Measurements from ENCODE around the gene BPIFB3.
"Not testable (repeated sequence)": the region's sequence is repeated elsewhere in the genome, so short reads cannot be mapped to it uniquely, and the experiment has no call there.

The BPIFB3 gene

GRCh38 chr20:33028875-33029274 is 24.8 kb upstream of the BPIFB3 start:
- H3K36me3 Mint-ChIP-seq (ENCODE audit: insufficient read depth): peaks cover 5% of the 10 kb centered on the region
- no peak overlapping the region for H3K27ac Mint-ChIP-seq
- no peak overlapping the region for H3K4me3 Mint-ChIP-seq
- no peaks in the 10 kb centered on the region for H3K27me3 Mint-ChIP-seq
- H3K9me3 Mint-ChIP-seq: no peaks in the 10 kb centered on the region
- DNase-seq (no peak), ATAC-seq (replicated peaks) (no peak)
- no peaks in the 10 kb centered on the region for H3K4me1 Mint-ChIP-seq (ENCODE audit: low read depth in 2 of 2)

- peaks cover 5% of the 10 kb centered on the region for H3K36me3 Mint-ChIP-seq (ENCODE audit: insufficient read depth)
- no peaks in the 10 kb centered on the region for H3K27me3 Mint-ChIP-seq
- H3K27ac Mint-ChIP-seq: no peak overlapping the region
- ATAC-seq (replicated peaks) (no peak), DNase-seq (no peak)
- H3K9me3 Mint-ChIP-seq: no peaks in the 10 kb centered on the region
- H3K4me3 Mint-ChIP-seq: no peak overlapping the region
- H3K4me1 Mint-ChIP-seq (ENCODE audit: low read depth in 2 of 2): no peaks in the 10 kb centered on the region
These were observed 23.6 kb upstream of the BPIFB3 start for GRCh38 chr20:33030076-33030475.

GRCh38 chr20:33030569-33030968 is 23.1 kb upstream of the BPIFB3 start:
- Mint-ChIP-seq H3K9me3 (no peaks in the 10 kb centered on the region), H3K27ac (no peak overlapping the region), H3K36me3 (ENCODE audit: insufficient read depth) (peaks cover 5% of the 10 kb centered on the region), H3K27me3 (no peaks in the 10 kb centered on the region), H3K4me3 (no peak overlapping the region), H3K4me1 (ENCODE audit: low read depth in 2 of 2) (no peaks in the 10 kb centered on the region)
- DNase-seq (no peak), ATAC-seq (replicated peaks) (no peak)

- Mint-ChIP-seq H3K27ac (no peak within 1 kb of the TSS), H3K4me3 (no peak within 1 kb of the TSS), H3K27me3 (no peaks in the 10 kb centered on the region), H3K4me1 (ENCODE audit: low read depth in 2 of 2) (no peaks in the 10 kb centered on the region), H3K9me3 (no peaks in the 10 kb centered on the region), H3K36me3 (ENCODE audit: insufficient read depth) (peaks cover 5% of the 10 kb centered on the region)
- no peak for DNase-seq
- ATAC-seq (replicated peaks): no peak
These were observed 22.2 kb upstream of the BPIFB3 start, which contains the start of gene BPIFB6 for GRCh38 chr20:33031531-33031930. Gene BPIFB6, plus strand, starts transcription at chr20:33031648. Its CDS starts 0 bp downstream, at chr20:33031648.

- no peaks in the 10 kb centered on the region for H3K4me1 Mint-ChIP-seq (ENCODE audit: low read depth in 2 of 2)
These were observed 21.1 kb upstream of the BPIFB3 start for GRCh38 chr20:33032555-33032954.

GRCh38 chr20:33033381-33033780 is 20.3 kb upstream of the BPIFB3 start:
- Mint-ChIP-seq H3K4me1 (ENCODE audit: low read depth in 2 of 2) (no peaks in the 10 kb centered on the region), H3K27ac (no peak overlapping the region), H3K9me3 (no peaks in the 10 kb centered on the region), H3K4me3 (no peak overlapping the region), H3K36me3 (ENCODE audit: insufficient read depth) (peaks cover 5% of the 10 kb centered on the region), H3K27me3 (peaks cover 0 to 6% of the 10 kb centered on the region in 2 donors)
- ATAC-seq (replicated peaks): no peak
- no peak for DNase-seq

More at GRCh38 chr20:33032555-33032954, 21.1 kb upstream of the BPIFB3 start:
- H3K9me3 Mint-ChIP-seq: no peaks in the 10 kb centered on the region
- ATAC-seq (replicated peaks): no peak
- H3K36me3 Mint-ChIP-seq (ENCODE audit: insufficient read depth): peaks cover 5% of the 10 kb centered on the region
- H3K27me3 Mint-ChIP-seq: no peaks in the 10 kb centered on the region
- no peak overlapping the region for H3K4me3 Mint-ChIP-seq
- DNase-seq: no peak
- no peak overlapping the region for H3K27ac Mint-ChIP-seq

- no peak for DNase-seq
- no peak for ATAC-seq (replicated peaks)
- Mint-ChIP-seq H3K4me3 (no peak overlapping the region), H3K27me3 (peaks cover 0 to 8% of the 10 kb centered on the region in 2 donors), H3K4me1 (ENCODE audit: low read depth in 2 of 2) (no peaks in the 10 kb centered on the region), H3K27ac (no peak overlapping the region), H3K36me3 (ENCODE audit: insufficient read depth) (peaks cover 5% of the 10 kb centered on the region), H3K9me3 (no peaks in the 10 kb centered on the region)
These were observed 19.6 kb upstream of the BPIFB3 start for GRCh38 chr20:33034115-33034514.

GRCh38 chr20:33034901-33035492 is 18.7 kb upstream of the BPIFB3 start:
- Mint-ChIP-seq H3K36me3 (ENCODE audit: insufficient read depth) (peaks cover 5% of the 10 kb centered on the region), H3K27ac (no peak overlapping the region), H3K9me3 (no peaks in the 10 kb centered on the region), H3K4me1 (ENCODE audit: low read depth in 2 of 2) (no peaks in the 10 kb centered on the region), H3K27me3 (peaks cover 0 to 8% of the 10 kb centered on the region in 2 donors), H3K4me3 (no peak overlapping the region)
- ATAC-seq (replicated peaks): no peak
- DNase-seq: no peak

- H3K27me3 Mint-ChIP-seq: peaks cover 0 to 8% of the 10 kb centered on the region in 2 donors
- DNase-seq (no peak), ATAC-seq (replicated peaks) (no peak)
- H3K4me1 Mint-ChIP-seq (ENCODE audit: low read depth in 2 of 2): no peaks in the 10 kb centered on the region
- peaks cover 5% of the 10 kb centered on the region for H3K36me3 Mint-ChIP-seq (ENCODE audit: insufficient read depth)
- no peaks in the 10 kb centered on the region for H3K9me3 Mint-ChIP-seq
- no peak overlapping the region for H3K4me3 Mint-ChIP-seq
- H3K27ac Mint-ChIP-seq: no peak overlapping the region
These were observed 16.2 kb upstream of the BPIFB3 start for GRCh38 chr20:33037456-33037855.

- H3K36me3 Mint-ChIP-seq (ENCODE audit: insufficient read depth): peaks cover 2% of the 10 kb centered on the region
- no peak for ATAC-seq (replicated peaks)
- no peak overlapping the region for H3K27ac Mint-ChIP-seq
- peaks cover 0 to 8% of the 10 kb centered on the region in 2 donors for H3K27me3 Mint-ChIP-seq
- H3K4me1 Mint-ChIP-seq (ENCODE audit: low read depth in 2 of 2): no peaks in the 10 kb centered on the region
- no peak for DNase-seq
- H3K4me3 Mint-ChIP-seq: no peak overlapping the region
- no peaks in the 10 kb centered on the region for H3K9me3 Mint-ChIP-seq
These were observed 15.5 kb upstream of the BPIFB3 start for GRCh38 chr20:33038243-33038642.

GRCh38 chr20:33042430-33042829 is 11.3 kb upstream of the BPIFB3 start:
- Mint-ChIP-seq H3K27me3 (peaks cover 0 to 8% of the 10 kb centered on the region in 2 donors), H3K27ac (no peak overlapping the region), H3K4me3 (no peak overlapping the region), H3K9me3 (peaks cover 0 to 12% of the 10 kb centered on the region in 2 donors), H3K36me3 (ENCODE audit: insufficient read depth) (no peaks in the 10 kb centered on the region), H3K4me1 (ENCODE audit: low read depth in 2 of 2) (no peaks in the 10 kb centered on the region)
- no peak for ATAC-seq (replicated peaks)
- DNase-seq: no peak

GRCh38 chr20:33042983-33043730 is 10.5 kb upstream of the BPIFB3 start:
- ATAC-seq (replicated peaks) (no peak), DNase-seq (no peak)
- Mint-ChIP-seq H3K4me1 (ENCODE audit: low read depth in 2 of 2) (no peaks in the 10 kb centered on the region), H3K4me3 (no peak overlapping the region), H3K27me3 (peaks cover 0 to 4% of the 10 kb centered on the region in 2 donors), H3K27ac (no peak overlapping the region), H3K9me3 (peaks cover 0 to 12% of the 10 kb centered on the region in 2 donors), H3K36me3 (ENCODE audit: insufficient read depth) (peaks cover 1% of the 10 kb centered on the region)

GRCh38 chr20:33043731-33044181 is 9.9 kb upstream of the BPIFB3 start:
- Mint-ChIP-seq H3K27ac (no peak overlapping the region), H3K9me3 (peaks cover 0 to 12% of the 10 kb centered on the region in 2 donors), H3K4me1 (ENCODE audit: low read depth in 2 of 2) (no peaks in the 10 kb centered on the region), H3K27me3 (no peaks in the 10 kb centered on the region), H3K36me3 (ENCODE audit: insufficient read depth) (peaks cover 5% of the 10 kb centered on the region), H3K4me3 (no peak overlapping the region)
- DNase-seq (no peak), ATAC-seq (replicated peaks) (no peak)

- DNase-seq; H3K4me3 Mint-ChIP-seq; H3K36me3 Mint-ChIP-seq (ENCODE audit: insufficient read depth); H3K27me3 Mint-ChIP-seq; H3K27ac Mint-ChIP-seq; H3K4me1 Mint-ChIP-seq (ENCODE audit: low read depth in 2 of 2); ATAC-seq (replicated peaks): not testable (repeated sequence)
- H3K9me3 Mint-ChIP-seq: peaks cover 0 to 12% of the 10 kb centered on the region in 2 donors
These were observed 8.5 kb upstream of the BPIFB3 start for GRCh38 chr20:33045129-33045721.

All from effector memory CD8-positive, alpha-beta T cell (primary cell).